A673 (cell line): ENCODE results near the gene FBXO9. TPM values are rescaled to one million over a fixed set of nuclear protein-coding genes. Genes with fewer than 3 reads are reported as not detected.

Experiments
- BruUV-seq: library from RNA; stranded (reverse); fragments of 400-500 nt; replicated peaks from 2 replicates; lab custom pipeline; 2021; lab: Mats Ljungman, UMichigan
- CTCF ChIA-PET: fragments of 300-600 bp; sonication (Branson Sonifier 250); formaldehyde crosslinking; loops from one replicate; lab custom pipeline; 2022; ENCODE audit warnings: antibody characterized with exemption; lab: Charles Lee
- POLR2A ChIA-PET: fragments of 300-600 bp; sonication (Branson Sonifier 250); formaldehyde crosslinking; loops from one replicate; lab custom pipeline; 2022; ENCODE audit warnings: antibody characterized with exemption; ENCODE audit not compliant: low non-redundant PET; lab: Charles Lee
- DNase-seq: peaks from one replicate; pipeline ENCODE4 v3.0.0-alpha.2; 2015; ENCODE audit warnings: low spot score
- H3K27ac ChIP-seq: fragments of 200-600 bp; sonication (generic); 2 replicates; pipeline ENCODE4 v1.5.1; 2016; ENCODE audit warnings: mixed run types, low read depth, mild to moderate bottlenecking, mixed read lengths, antibody characterized with exemption, low read length; ENCODE audit not compliant: poor library complexity, severe bottlenecking
- H3K27me3 ChIP-seq: fragments of 200-600 bp; sonication (generic); replicated peaks from 2 replicates; pipeline ENCODE4 v1.6.1; 2017; ENCODE audit warnings: mixed run types, low read depth, mild to moderate bottlenecking, mixed read lengths, antibody characterized with exemption, low read length; ENCODE audit not compliant: insufficient read depth, poor library complexity
- H3K36me3 ChIP-seq: fragments of 200-600 bp; sonication (generic); 2 replicates; pipeline ENCODE4 v1.6.1; 2016; ENCODE audit warnings: mixed run types, mild to moderate bottlenecking, mixed read lengths, antibody characterized with exemption, low read length; ENCODE audit not compliant: insufficient read depth, poor library complexity, severe bottlenecking
- H3K4me1 ChIP-seq: fragments of 200-600 bp; sonication (generic); 2 replicates; pipeline ENCODE4 v1.6.1; 2017; ENCODE audit warnings: mixed run types, mild to moderate bottlenecking, mixed read lengths, antibody characterized with exemption, low read length; ENCODE audit not compliant: insufficient read depth, poor library complexity, severe bottlenecking
- H3K4me3 ChIP-seq: fragments of 200-600 bp; sonication (generic); 2 replicates; pipeline ENCODE4 v1.5.1; 2016; ENCODE audit warnings: low read depth, mixed run types, mild to moderate bottlenecking, mixed read lengths, low read length; ENCODE audit not compliant: poor library complexity, severe bottlenecking
- H3K9me3 ChIP-seq: fragments of 200-600 bp; sonication (generic); 2 replicates; pipeline ENCODE4 v1.6.1; 2016; ENCODE audit warnings: mixed run types, low read depth, mild to moderate bottlenecking, mixed read lengths, antibody characterized with exemption, low read length; ENCODE audit not compliant: poor library complexity, severe bottlenecking
- EZH2 ChIP-seq: fragments of 200-600 bp; sonication (generic); IDR thresholded peaks from 2 replicates; pipeline ENCODE4 v1.6.1; 2017; ENCODE audit warnings: borderline replicate concordance, low read depth, mild to moderate bottlenecking, mixed read lengths, antibody characterized with exemption, low read length; ENCODE audit not compliant: poor library complexity, severe bottlenecking
- intact Hi-C: fragments of 100-400 bp; cut with micrococcal nuclease; formaldehyde crosslinking; loops from one replicate; pipeline ENCODE4 v1.10.0; 2022; ENCODE audit not compliant: unreplicated experiment
- total RNA-seq: library from RNA; stranded (reverse); gene quantifications from 2 replicates; pipeline ENCODE4 v1.2.3, GENCODE V29; 2021
- TF ChIP-seq, protein P1 (sequence below): fragments of 300-800, 200-600 bp; sonication (generic); conservative IDR thresholded peaks from 2 replicates; pipeline ENCODE4 v1.5.1; 2017; ENCODE audit warnings: low read depth, mild to moderate bottlenecking, antibody characterized with exemption, low read length, moderate library complexity, mixed read lengths

The FBXO9 gene
- total RNA-seq, 1 experiment from 2014 or later, result 76.7 TPM

GRCh38 chr6:53128842-53129241, 63.6 kb downstream of the FBXO9 start:
- CTCF ChIA-PET, result no interaction called here
- no TSS peak for BruUV-seq
- no peaks in the 10 kb centered on the region for H3K4me1 ChIP-seq
- H3K27ac ChIP-seq, result no peak overlapping the region
- H3K4me3 ChIP-seq, result no peak overlapping the region
- no peaks in the 10 kb centered on the region for H3K9me3 ChIP-seq
- no peaks in the 10 kb centered on the region for H3K36me3 ChIP-seq
- TF ChIP-seq, protein P1, sequence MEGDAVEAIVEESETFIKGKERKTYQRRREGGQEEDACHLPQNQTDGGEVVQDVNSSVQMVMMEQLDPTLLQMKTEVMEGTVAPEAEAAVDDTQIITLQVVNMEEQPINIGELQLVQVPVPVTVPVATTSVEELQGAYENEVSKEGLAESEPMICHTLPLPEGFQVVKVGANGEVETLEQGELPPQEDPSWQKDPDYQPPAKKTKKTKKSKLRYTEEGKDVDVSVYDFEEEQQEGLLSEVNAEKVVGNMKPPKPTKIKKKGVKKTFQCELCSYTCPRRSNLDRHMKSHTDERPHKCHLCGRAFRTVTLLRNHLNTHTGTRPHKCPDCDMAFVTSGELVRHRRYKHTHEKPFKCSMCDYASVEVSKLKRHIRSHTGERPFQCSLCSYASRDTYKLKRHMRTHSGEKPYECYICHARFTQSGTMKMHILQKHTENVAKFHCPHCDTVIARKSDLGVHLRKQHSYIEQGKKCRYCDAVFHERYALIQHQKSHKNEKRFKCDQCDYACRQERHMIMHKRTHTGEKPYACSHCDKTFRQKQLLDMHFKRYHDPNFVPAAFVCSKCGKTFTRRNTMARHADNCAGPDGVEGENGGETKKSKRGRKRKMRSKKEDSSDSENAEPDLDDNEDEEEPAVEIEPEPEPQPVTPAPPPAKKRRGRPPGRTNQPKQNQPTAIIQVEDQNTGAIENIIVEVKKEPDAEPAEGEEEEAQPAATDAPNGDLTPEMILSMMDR, result no peak
- TF ChIP-seq EZH2, result no peak
- intact Hi-C loops, result no loop called here
- H3K27me3 ChIP-seq, result no peaks in the 10 kb centered on the region
- DNase-seq, result no peak
- POLR2A ChIA-PET, result no interaction called here

DNA sequence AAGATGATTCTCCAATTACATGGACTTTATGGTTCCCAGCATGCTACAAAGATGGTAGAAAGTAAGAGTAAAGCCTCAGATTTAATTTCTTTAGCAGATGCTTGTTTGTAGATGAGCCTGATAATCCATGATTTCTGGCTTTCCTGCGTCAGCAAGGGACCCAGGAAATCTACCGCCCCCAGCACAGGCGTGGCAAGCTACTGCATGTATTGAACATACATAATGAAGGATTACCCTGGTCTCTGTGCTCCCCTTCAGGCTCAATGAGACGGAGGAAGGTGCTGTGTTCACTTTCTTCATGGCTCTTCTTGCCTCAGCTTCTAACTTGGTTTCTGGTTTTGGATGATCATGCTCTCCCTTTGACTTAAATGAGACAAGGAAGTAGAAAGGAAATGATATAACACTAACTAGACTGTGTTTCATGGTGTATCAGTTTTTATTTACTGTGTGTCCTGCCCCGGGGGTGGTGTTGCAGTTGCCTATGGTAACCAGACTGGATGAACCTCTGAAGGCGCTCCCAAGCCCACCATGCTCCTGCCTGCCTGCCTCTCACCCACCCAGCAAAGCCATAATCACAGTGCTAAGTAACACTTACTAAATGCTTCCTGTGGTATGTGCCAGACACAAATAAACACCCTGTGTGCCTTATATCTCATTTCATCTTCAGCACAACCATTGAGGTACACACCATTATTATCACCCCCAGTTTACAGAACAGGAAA, 65.5 kb downstream of the FBXO9 start:
- H3K27me3 ChIP-seq, result no peaks in the 10 kb centered on the region
- no TSS peak for BruUV-seq
- POLR2A ChIA-PET, result no interaction called here
- no peak for DNase-seq
- CTCF ChIA-PET, result no interaction called here
- H3K36me3 ChIP-seq, result no peaks in the 10 kb centered on the region
- H3K4me3 ChIP-seq, result no peak overlapping the region
- H3K4me1 ChIP-seq, result no peaks in the 10 kb centered on the region
- TF ChIP-seq EZH2, result no peak
- TF ChIP-seq, protein P1, result no peak
- no peaks in the 10 kb centered on the region for H3K9me3 ChIP-seq
- intact Hi-C loops, result no loop called here
- H3K27ac ChIP-seq, result no peak overlapping the region

DNA sequence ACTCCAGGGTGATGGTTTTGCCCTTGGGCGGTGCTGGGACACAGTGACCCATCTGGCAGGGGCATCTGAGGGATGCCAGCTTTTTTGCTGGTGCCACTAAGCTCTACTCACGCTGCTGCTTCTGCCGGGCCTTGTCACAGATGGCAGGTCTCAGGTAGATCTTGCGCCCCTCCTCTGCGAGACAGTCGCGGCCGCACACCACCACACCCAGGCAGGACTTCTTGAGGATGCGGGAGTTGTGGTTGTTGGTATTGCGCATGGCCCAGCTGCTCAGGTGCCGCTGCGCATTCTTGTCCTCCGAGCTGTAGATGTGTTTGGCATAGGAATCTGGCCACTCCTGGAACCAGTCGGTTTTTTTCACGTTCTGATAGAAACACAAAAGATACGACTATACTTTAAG, 68.8 kb downstream of the FBXO9 start:
- no TSS peak for BruUV-seq
- intact Hi-C loops, result no loop called here
- no peaks in the 10 kb centered on the region for H3K4me1 ChIP-seq
- no peak overlapping the region for H3K4me3 ChIP-seq
- POLR2A ChIA-PET, result no interaction called here
- H3K27ac ChIP-seq, result no peak overlapping the region
- H3K36me3 ChIP-seq, result no peaks in the 10 kb centered on the region
- no peaks in the 10 kb centered on the region for H3K27me3 ChIP-seq
- TF ChIP-seq EZH2, result no peak
- TF ChIP-seq, protein P1, result no peak
- CTCF ChIA-PET, result no interaction called here
- no peak for DNase-seq
- no peaks in the 10 kb centered on the region for H3K9me3 ChIP-seq
